Left renal cortex interstitium (tissue), 4 donors: ENCODE measurements around the gene DERL3. TPM values are rescaled to one million over a fixed set of nuclear protein-coding genes. Genes with fewer than 3 reads are reported as not detected.

ENCODE experiments used
- DNase-seq, 4 donors: peaks; one replicate each; pipeline ENCODE4 v3.0.0-alpha.2; 2013; ENCODE audit warnings: low read depth in 4 of 4, low spot score in 2 of 4, missing footprints in 1 of 4
- polyA plus RNA-seq, 4 donors: library from polyadenylated mRNA; unstranded; fragments of 120-200 nt; gene quantifications; one replicate each; pipeline ENCODE4 v1.2.1, GENCODE V29; 2013; ENCODE audit not compliant: insufficient read length in 4 of 4

The DERL3 gene
- polyA plus RNA-seq, 4 donors = 2.4 to 7.2 (median 6.1) TPM

DNA sequence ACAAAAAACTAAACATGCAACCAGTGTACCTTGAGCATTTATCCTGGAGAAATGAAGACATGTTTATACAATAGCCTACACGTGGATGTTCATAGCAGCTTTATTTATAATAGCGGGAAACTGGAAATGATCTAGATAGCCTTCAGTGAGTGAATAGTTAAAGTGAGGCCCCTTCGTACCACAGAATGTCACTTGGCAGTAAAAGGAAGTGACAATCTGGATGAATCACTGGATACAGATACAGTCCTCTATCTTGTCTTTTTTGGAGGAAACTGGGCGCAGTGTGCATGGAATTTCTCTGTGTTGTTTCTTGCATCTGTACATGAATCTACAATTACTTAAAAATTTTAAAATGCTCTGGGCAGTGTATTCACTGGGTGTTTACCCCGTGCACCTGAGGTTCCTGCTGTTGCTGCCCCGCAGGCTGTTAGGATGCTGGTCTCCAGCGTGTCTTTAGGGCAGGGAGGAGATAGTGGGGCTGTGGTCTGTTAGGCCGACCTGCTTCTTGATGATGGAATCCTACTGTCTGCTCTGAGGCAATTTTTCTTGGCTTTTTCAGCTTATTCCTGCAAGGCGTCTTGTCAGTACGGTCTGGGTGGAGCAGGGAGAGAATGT is 23.2 kb downstream of the DERL3 start:
- DNase-seq = no peak

DNA sequence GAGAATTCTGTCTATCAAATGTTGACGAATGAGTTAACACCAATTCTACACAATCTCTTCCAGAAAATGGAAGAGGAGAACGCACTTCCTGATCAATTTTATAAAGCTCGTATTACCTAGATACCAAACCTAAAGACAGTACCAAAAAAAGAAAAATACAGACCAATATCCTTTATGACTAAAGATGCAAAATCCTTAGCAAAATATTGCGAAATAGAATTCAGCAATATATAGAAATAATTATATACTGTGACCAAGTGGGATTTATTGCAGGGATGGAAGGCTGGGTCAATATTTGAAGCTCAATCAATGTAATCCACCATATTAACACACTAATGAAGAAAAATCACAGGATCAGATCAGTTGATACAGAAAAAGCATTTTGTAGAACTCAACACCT is 26.4 kb downstream of the DERL3 start:
- no peak for DNase-seq

DNA sequence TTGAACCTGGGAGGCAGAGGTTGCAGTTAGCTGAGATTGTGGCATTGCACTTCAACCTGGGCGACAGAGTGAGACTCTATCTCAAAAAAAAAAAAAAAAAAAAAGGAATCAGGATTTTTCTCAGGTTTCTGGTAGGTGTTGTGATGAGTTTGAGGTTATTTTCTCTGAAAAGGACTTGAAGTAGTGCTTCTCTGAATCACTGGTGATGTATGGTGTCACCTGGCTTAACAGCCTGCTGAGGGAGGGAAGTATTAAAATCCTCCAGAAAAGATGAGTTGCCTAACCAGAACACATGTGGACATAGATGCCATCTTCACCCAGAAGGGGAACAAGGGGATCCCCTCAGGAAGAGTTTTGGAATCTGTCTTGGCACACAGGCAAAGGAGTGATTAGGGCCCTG is 32.0 kb downstream of the DERL3 start:
- no peak for DNase-seq

DNA sequence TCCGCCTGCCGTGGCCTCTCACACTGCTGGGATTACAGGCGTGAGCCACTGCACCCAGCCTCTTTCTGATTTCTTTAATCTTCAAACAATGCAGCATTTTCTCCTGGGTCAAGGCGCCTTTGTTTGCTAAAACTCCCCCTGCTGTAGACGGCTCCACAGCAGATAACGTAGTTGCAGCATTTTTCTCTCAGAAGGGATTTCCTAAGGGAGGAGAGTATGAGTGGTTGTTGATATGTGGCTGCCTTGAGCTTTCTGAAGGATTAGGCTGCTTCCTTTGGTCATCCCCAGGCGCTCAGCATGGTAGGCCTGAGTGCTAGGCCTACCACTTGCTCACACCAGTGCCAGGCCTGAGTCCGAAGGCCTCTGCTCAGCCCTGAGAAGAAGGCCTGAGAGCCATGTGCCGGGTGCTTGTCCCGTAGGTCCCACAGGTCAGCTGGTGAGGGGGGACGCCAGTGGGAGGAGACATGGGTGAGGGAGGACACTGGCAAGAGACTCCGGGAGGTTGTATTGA is 34.0 kb downstream of the DERL3 start:
- no peak for DNase-seq

DNA sequence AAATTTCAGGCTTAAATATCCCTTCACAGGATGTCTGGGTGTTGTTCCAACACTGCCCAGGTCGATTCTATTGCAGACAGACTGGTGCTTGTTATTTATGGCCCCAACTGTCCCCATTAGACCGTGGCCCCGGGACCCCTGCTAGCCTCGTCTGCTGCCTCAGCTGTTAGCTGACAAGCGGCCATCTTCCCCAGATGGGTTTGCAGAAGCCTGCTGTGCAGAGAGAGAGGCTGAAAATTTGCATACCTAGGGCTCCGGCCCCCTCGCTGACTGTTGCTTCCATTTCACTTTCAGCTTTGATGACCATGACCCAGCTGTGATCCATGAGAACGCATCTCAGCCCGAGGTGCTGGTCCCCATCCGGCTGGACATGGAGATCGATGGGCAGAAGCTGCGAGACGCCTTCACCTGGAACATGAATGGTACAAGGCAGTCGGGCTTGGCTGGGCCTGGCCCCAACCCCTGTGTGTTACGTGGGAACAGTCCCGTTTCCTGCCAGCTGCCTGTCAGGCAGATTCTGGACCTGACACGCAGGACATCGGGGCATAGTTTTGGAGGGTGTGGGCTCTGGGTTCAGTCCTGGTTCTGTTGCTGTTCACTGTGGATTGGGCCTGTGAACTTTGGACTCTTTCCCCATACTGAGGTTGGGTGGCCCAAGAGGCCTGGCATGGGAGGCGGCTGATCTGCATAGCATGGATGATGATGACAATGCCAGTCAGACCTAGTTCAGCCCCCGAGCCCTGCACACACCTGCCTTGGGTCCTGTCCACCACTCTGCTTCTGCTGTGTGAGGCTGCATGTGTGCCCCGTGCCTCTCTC is 35.6 kb downstream of the DERL3 start:
- no peak for DNase-seq

DNA sequence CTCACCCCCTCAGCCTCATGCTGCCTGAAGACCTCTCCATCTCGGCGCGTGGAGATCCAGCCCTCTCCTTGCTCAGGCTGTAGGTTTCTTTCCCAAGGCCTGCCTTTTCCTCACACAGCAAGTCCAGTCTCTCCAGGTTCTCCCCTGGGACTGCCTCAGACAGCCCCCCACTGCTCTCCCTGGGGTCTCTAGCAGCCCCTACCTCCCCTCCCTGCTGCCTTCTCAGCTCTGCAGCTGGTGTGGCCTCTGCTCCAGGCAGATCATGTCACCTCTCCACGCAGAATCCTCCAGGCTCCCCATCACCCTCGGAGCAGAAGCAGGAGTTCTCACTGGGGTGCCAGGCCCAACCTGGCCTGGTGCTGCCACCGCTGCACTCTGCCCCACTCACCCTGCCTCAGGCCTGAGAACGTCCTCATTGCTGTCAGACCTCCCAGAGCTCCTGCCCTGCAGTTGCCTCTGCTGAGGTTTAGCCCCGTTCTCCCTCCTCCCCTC is 36.9 kb downstream of the DERL3 start:
- no peak for DNase-seq

DNA sequence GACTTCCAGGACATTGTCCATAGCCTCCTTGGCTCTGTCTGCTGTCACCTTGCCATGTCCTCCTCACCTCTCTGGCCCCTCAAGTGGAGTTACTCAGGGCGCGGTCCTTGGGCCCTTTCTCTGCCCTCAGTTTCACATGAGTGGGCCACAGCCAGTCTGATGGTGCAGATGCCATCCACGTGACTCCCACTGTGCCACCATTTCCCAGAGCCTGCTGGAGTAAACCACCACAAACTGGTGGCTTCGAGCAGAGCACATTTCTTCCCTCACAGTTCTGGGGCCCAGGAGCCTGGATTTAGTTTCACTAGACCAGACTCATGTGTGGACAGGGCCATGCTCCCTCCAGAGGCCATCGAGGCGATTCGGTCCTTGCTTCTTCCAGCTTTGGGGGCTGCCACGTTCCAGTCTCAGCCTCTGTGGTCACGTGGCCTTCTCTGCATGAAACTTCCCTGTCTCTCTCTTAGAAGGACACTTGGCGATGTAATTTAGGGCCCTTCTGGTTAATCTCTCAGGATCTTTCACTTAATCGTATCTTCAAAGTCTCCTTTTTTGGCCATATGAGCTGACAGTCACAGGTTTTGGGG is 37.5 kb downstream of the DERL3 start:
- no peak for DNase-seq

DNA sequence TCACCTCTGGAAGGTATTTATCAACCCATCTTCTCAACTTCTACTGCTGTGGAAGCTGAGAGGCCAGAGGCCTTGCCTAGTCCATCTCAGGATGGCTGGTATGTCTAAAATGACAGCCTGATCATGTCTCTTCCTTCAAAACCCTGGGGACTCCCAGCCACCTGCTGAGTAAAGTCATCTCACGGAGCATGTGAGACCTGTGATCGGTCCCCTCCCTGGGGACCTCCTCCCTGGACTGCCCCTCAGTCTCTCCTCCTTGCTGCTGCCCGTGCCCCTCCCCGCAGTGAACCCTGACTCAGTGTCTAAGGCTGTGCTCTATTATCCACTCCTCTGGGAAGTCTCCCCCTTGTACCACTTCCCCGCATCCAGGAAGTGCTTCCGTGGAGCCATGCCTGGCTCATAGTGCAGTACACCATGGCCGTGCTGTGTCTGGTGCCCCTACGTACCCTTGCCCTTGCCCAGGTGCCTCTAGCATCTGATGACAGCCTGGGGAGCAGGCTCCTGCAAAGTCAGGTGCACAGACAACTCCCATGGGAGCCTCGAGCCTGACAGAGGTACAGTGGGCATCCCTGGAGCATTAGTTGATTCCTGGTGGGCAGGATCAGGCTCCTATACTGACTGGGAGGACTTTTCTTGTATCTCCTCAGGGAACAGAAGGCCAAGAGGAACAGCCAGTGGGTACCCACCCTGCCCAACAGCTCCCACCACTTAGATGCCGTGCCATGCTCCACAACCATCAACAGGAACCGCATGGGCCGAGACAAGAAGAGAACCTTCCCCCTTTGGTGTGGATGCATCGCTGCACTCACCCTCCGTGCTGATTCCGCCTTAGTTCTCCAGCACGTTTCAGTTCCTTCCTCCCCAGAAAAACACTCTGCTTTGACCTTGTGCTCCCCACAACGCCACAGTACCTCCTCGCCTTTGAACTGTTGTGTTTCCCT is 38.2 kb downstream of the DERL3 start:
- no peak for DNase-seq

DNA sequence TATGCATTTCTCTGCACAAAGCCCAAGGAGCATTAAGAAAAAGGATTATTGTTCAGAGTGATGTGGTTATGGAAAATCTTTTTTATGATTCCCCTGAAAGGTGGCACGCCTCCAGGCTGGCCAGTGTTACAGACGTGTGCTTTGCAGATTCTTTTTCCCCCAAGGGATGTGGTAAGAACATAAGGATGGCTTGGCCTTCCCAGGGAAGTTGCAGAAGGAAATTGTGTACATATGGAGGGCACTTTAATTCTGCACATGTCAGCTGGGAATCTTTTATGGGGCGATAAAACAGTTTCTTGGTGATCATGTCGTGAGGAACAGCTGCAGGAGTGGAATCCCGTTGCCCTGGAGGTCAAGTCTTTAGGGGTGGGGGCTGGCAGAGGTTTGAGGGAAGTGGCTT is 42.3 kb downstream of the DERL3 start:
- DNase-seq = no peak

DNA sequence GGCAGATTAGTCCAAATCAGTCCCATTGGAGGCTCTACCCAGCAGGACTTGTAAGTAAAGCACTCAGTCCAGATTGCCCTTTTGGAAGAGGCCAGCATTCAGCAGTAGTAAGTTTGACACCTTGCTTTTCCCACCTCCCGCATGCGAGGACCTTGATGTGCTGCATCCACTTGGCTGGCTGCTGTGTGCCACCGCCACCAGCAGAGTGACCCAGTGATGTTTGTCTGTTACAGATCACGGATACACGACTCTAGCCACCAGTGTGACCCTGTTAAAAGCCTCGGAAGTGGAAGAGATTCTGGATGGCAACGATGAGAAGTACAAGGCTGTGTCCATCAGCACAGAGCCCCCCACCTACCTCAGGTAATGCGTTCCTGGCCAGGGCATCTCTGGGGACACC is 45.5 kb downstream of the DERL3 start:
- DNase-seq = no peak

DNA sequence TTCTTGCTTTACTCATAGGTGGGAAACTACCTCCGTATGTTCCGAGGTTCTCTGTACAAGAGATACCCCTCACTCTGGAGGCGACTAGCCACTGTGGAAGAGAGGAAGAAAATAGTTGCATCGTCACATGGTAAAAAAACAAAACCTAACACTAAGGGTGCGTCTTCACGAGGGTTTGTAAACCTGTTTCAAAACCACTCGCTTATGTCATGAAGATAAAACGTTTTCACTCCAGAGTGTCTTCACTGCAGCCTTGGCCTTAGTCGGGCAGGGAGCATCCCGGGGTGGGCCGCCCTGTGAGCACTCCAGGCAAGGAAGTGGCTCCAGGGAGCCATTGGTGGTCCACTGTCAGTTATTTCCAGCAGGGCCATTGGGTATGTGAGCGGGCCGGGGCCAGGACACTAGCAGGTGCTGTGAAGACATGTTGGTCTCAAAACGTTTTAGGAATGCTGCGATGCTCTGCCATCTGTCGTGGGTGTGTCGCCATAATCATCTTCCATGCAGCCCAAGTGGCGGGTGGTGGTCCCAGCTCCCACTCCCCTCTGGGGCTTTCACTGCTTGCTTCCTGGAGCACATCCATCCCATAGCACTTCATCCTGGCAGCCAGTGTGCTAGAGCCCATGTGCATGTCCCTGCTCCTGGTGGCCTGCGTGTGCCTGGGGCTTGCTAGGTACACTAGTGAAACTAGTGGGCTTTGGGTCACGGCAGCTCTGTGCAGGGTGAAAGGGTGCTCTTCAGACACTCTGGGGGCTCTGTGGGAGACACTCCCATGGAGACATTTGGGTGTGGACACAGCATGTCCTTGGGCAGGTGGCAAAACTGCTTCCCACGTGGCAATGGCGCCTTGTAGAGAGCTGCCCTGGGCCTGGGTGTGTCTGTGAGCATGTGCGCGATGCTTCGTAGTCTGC is 46.8 kb downstream of the DERL3 start:
- no peak for DNase-seq

DNA sequence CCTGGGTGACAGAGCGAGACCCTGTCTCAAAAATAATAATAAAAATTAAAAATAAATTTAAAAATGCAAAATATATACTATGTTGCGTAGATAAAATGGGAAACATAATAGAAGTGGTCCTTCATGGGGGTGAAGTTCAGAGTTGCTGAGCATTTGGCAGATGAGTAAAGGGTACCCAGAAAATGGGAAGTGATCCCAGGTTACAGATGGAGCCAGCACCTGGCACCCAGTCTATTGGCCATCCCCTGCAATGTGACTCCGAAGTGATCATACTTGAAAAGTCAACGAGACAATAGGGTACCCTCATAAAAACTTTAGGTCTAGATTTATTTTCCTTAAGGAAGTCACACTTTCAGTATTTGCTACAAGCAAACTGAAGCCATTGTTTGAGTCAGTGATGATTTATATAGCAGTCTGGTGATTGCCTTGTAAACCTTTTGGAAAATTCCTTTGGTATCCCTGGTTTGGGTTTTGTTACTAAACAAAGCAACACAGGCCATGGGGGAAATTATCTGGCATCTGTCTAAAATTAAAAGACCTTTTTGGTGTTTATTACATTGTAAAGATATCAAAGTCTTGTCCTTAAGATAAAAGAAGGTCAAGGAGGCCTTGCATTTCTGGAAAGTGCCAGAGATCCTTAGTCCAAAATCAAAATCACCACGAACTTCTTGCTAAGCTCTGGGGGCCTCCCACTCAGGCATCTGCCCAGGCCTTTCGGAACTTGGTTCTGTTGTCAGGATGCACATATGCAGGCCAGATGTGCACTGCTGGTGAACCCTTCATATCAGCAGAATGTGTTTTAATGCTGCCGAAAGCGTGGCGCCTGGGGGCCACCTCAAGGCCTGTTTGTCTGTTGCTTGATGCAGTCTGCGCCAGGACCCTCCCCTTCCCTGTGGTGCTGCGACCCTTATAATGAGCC is 47.7 kb downstream of the DERL3 start:
- DNase-seq = no peak

DNA sequence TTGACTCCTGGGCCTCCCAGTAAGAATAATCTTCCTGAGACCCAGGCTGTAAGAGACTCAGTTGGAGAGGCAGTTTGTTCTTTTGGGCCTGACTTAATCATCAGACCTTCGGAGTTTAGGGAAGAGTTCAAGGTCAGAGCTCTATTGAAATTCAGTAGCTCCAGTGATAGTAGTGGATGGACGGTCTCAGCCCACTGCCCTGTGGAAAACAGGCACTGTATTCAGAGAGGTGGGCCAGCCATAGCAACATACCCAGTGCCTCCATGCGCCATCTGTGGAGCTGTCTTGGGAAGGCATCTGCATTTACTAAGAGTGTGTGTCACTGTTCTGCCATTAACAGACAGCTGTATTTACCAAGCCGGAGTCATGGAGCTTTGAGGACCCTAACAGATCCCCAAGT is 49.2 kb downstream of the DERL3 start:
- DNase-seq = no peak

DNA sequence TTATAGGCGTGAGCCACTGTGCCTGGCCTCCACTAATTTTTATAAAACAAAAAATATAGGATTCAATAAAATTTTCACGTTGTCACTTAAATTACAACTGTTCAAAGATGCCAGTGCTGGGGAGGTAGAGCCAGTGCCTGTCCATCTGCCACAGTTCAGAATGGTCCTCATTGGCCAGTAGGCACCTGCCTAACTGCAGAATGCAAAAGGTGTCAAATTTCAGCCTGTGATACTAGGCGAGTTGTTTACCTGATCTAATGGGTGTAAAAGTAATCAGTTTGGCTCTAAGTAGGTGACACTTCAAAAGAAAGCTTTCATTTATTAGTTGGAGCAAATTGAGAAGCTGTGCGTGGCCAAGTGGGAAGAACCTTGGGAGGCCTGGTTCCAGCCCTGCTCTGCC is 49.7 kb downstream of the DERL3 start:
- DNase-seq = no peak

DNA sequence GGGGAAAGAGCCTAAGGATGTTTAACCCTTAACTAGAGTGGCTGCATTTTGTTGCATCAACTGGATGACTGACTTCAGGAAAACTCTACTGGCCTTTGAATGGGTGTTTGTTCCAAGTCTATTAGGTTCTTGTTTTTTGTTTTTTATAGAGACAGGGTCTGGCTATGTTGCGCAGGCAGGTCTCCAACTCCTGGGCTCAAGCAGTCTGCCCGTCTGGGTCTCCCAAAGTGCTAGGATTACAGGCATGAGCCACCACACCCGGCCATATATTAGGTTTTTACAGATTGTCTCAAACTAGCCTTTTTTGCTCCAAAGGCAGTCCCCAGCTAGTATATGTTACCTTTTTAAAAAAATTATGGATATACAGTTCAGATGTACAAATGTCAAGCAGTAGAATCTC is 50.9 kb downstream of the DERL3 start:
- DNase-seq = no peak

DNA sequence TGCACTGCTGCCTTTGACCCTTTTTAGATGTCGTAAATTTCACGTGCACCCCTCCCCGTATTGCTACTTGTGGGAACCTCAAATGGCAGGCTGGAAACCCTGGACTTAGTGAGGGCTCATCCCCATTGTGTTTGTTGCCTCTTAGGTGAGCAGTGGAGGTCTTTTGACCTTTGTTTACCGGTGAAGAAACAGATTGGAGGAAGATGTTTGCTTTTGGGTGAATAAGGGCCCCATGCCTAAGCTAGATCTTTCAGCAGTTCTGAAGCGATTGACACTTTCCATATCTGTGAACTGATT is 51.3 kb downstream of the DERL3 start:
- DNase-seq = no peak

DNA sequence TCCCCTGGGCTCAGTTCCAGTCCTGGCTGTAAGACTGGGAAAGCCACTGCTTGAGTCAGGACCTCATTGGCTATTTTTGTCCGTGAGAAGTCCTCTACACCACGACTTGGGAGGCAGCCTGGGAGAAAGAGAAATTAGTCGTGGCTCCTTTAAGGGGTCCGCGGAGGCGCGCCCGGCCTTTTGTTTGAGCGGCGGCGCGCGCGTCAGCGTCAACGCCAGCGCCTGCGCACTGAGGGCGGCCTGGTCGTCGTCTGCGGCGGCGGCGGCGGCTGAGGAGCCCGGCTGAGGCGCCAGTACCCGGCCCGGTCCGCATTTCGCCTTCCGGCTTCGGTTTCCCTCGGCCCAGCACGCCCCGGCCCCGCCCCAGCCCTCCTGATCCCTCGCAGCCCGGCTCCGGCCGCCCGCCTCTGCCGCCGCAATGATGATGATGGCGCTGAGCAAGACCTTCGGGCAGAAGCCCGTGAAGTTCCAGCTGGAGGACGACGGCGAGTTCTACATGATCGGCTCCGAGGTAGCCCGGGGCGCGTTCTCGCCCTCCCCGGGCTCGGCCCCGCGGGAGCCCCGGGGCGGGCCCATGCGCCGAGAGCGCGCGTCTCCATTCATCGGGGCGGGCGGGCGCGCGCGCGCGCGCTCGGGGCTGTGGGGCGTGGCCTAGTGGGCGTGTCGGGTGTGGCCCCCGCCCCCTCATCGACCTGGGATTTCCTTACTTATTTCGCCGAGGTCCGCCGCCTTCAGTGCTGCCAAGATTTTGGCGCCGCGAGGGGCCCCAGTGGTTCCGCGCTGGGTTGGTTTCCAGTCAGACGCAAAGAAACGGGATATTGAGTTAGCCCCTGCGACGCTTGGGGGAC is 51.8 kb downstream of the DERL3 start, which contains the start of gene SMARCB1:
Gene SMARCB1, plus strand, starts transcription at position 215 of the 848 bp plus-strand sequence. Its CDS starts 204 bp downstream, at position 419.
- peak; percentile 72 to 85 (median 77) for DNase-seq
